NCI-H748 (cell line): ENCODE measurements around the gene TK2.
"Not testable (repeated sequence)": the region's sequence is repeated elsewhere in the genome, so short reads cannot be mapped to it uniquely, and the experiment has no call there.

ENCODE experiments used
- DNase-seq: peaks from one replicate; lab custom pipeline; 2025; ENCODE audit not compliant: unreplicated experiment; lab: John Stamatoyannopoulos, UW

TK2 gene

DNA sequence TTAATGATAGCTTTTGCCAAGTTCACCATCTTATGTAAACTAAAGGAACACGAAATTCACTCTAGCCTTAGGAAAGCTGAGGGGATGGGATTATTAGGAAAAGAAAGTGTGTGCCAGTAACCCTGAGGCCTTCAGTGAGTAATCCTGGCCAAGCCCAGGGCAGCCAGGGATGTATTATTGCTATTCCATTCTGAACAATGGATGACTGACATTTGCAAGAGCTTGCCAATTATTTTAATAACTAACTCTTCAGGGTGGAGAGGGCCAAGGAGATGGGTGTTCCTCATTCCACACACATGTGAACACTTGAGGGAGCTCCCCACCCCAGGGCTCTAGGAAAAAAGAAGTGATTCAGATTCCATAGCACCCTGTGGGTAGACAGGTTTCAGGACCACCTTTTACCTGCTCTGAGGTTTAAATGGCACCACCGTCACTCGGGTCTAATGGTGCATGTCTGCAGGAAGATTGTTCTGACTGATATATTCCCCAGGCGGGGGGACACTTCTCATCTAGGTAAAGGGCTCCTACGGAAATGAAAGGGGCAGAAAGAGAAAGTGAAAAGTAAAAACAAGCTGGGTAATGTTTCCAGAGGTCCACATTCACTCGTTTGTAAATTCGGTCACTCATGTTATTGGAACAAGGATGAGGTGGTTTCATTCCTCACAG lies 41.5 kb downstream of the TK2 start:
- no peak for DNase-seq

- DNase-seq: no peak
Observed at GRCh38 chr16:66507731-66508239, 42.1 kb downstream of the TK2 start.

DNA sequence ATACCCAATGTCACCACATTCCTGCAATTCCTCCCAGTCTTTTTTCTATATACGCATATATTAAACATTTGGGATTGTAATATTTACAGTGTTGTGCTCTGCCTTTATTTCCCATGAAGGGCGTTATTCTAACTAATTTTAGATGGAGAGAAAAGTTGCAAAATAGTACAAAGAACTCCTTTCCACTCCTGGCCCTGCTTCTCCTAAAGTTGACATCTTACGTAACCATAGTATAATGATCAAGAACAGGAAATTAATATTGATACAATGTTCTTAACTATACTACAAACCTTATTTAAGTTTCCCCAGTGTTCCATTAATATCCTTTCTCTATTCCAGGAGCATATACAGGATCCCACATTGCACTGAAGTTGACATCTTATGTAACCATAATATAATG lies 46.3 kb downstream of the TK2 start:
- DNase-seq: no peak

DNA sequence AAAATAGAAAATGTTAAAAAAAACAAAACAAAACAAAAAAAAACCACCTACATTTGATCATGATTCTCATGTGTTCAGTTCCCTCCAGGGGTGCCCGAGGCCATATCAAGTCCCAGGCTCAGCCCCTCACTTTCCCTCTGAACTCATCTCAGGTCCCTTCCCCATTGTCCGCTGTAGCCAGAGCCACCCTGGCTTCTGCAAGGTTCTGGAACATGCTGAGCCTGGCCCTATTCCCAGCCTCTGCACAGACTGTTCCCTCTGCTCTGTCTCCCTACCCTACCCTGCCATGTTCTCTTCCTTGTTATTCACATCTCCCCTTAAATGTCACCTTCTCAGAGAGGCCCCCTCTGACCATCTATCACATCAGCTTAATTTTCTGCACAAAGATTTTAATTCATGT lies 46.9 kb downstream of the TK2 start:
- DNase-seq: no peak

DNA sequence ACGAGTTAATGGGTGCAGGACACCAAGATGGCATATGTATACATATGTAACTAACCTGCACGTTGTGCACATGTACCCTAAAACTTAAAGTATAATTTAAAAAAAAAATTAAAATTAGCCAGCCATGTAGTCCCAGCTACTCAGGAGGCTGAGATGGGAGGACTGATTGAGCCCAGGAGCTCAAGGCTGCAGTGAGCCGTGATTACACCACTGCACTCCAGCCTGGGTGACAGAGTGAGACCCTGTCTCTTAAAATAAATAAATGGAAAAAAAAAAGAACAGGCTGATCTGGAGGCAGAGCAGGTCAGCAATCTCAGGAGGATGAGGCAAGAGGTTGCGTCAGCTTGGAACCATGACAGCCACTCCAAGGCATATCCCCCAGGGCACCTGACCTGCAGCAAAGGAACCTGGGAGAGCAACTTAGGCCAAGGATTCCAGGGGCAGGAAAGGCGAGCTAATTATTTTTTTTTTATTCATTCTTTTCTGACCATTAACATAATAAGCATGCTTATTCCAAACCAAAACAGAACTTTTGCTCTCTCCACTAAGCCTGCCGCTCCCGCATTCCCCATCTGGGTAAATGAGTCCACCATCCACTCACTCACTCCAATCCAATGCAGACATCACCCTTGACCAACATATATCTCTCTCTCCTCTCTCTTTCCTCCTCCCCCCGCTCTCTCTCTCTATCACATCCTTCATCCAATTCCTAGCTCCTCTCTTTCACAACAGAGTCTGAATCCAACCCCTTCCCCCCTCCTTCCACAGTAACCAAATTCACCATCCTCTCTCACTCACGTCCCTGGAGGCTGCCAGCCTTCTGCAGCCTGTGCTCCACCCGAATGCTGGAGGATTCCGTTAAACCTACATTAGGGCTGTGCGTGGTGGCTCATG lies 47.7 kb downstream of the TK2 start:
- no peak for DNase-seq

DNA sequence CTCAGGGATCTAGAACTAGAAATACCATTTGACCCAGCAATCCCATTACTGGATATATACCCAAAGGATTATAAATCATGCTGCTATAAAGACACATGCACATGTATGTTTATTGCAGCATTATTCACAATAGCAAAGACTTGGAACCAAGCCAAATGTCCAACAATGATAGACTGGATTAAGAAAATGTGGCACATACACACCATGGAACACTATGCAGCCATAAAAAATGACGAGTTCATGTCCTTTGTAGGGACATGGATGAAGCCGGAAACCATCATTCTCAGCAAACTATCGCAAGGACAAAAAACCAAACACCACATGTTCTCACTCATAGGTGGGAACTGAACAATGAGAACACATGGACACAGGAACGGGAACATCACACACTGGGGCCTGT lies 48.4 kb downstream of the TK2 start:
- DNase-seq: not testable (repeated sequence)

GRCh38 chr16:66497921-66498320 lies 52.0 kb downstream of the TK2 start:
- not testable (repeated sequence) for DNase-seq

GRCh38 chr16:66496226-66496625 lies 53.7 kb downstream of the TK2 start:
- DNase-seq: not testable (repeated sequence)

DNA sequence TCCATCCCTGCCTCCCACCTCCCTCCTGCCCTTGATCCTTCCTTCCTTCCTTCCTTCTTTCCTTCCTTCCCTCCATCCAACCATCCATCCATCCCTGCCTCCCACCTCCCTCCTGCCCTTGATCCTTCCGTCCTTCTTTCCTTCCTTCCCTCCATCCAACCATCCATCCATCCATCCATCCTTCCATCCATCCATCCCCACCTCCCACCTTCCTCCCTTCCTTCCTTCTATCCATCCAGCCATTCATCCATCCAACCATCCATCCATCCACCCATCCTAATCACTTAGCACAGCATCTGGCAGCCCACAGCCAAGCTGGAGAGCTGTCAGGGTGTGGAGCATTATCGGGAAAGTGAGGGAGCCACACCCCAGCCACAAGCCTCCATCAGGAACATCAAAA lies 54.5 kb downstream of the TK2 start:
- DNase-seq: no peak

DNA sequence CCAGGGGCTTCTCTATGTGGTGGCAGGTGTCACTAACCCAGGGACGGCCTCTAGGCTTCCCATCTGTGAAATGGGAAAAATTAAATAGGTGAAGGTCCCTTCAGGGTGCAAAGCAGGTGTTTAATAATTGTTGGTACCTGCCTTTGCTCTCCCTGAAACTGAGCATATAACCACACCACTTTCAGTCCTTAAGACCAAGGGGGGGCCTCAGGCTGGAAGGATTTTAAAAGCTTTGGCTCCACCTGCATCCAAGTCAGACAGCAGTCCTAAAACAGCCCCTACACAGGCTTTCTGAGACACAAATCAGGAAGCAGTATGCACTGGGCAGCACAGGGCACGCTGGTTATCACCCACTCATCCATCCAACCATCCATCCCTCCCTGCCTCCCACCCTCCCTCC lies 55.0 kb downstream of the TK2 start:
- DNase-seq: no peak

DNA sequence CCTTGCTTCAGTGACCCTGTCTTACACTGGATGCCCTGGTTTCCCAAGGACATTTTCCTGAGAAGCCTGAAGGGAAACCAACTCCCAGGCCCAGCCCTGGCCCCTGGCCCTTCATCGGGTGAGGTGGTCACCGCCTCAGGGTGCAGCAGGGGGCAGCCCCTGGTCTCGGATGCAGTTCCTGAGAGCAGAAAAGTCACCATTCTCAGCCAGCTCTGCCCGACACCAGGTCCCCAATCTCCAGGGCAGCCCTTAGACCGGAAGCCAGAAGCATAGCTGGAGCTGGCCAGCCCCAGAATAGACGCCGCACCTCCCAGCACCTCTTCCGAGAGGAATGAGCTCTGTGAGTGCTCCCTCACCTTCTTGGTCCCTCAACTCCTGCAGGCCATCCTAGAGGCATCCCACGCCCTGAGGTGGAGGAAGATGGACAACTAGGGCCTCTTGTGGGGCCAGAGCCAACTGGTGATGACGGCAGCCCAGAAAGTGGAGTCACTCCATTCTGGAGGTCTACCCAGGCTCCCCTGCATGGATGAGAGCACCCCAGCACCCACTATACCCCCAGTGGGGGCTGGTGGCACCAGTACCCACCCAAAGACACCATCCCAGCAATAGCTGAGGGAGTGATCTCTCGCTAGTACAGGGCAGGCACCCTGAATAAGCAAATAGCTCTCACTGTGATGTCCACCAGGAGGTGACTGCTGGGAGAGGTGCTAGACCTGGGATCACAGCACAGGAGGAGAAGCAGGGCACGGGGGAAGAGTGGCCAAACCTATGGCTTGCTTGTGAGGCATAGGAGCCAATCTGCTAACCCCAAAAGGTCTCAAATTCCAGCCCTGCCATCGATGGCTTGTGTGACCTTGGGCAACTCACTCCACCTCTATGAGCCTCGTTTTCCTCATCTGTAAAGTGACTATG lies 56.2 kb downstream of the TK2 start:
- no peak for DNase-seq

DNA sequence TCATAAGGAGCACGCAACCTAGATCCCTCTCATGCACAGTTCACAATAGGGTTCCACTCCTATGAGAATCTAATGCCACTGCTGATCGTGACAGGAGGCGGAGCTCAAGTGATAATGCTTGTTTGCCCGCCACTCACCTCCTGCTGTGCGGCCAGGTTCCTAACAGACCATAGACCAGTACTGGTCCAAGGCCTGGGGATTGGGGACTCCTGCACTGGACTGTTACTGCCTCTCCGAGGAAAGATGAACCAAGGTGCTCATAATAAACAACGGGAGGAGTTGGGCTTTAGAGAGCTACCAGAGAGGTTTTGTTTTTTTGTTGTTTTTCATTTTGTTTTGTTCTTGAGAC lies 58.2 kb downstream of the TK2 start:
- no peak for DNase-seq

DNA sequence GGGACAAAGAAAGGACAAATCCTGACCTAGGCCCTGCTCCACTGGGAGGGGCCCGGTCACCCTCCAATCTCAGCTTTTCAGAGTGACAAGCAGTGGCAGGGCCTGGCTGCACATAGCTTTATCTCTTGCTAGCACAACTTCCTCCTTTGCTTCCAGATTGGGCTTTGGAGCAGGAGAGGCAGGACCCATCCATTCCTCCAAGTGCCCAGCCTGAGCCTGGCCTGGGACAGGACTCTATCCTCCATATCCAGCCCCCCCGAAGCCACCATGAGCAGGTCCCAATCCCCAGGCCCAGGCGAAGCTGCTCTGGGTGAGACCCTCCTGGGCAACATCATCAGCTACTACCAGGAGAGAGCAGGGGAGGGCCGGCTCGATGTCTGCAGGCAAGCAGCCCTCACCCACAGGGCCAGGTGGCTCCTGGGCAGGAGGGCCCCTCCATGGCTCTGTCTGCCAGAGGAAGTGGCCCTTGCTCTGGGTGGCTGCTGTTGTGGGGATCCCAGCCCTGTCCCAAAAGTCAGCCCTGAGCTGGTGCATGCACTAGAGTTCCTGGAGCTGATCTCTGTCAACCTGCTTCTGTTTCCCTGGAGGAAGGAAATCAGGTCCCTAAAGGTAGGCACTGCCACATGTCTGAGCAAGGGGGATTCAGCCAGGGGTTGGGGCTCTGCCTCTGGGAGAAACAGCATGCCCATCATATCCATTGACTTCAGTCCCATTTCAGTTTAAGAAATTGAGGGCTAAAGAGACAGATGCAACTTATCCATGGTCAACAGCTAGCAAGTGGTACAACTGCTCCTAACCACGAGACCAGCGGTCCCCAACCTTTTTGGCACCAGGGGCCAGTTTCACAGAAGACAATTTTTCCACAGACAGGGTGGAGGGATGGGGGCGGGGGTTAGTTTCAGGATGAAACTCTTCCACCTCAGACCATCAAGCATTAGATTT lies 58.9 kb downstream of the TK2 start:
- DNase-seq: no peak

DNA sequence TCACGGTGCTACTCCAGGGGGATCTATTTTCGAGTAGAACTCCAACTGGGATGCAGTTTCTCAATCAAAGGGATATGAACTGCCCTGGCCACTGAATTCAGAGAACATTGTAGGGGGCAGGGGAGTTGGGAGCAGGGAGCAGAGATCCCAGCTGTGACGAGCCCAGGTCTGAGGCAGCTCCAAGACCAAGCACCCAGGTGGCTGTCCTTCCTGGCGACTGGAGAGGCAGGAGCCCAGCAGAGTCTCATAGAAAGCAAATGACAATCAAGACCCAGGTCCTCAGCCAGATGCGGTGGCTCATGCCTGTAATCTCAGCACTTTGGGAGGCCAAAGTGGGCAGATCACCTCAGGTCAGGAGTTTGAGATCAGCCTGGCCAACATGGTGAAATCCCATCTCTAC lies 60.1 kb downstream of the TK2 start:
- DNase-seq: no peak

DNA sequence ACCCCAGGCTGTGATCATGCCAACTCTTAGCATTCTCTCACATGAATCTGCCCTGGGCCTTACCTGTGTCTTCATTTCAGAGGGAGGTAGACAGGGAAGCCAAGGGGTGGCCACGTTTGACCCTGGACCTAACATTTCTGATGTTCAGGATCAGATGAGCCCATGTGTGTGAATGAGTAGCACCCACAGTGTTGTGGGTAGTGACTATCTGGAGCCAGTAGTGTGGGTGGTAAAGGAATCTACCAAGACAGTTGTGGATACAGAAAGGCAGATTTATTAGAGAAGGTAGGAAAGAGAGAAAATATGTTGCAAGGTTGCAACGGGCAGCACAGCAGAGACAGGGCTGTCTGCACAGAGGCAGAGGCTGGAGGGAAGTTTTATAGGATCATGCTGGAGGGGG lies 60.5 kb downstream of the TK2 start:
- DNase-seq: no peak

GRCh38 chr16:66488505-66488904 lies 61.4 kb downstream of the TK2 start:
- no peak for DNase-seq

DNA sequence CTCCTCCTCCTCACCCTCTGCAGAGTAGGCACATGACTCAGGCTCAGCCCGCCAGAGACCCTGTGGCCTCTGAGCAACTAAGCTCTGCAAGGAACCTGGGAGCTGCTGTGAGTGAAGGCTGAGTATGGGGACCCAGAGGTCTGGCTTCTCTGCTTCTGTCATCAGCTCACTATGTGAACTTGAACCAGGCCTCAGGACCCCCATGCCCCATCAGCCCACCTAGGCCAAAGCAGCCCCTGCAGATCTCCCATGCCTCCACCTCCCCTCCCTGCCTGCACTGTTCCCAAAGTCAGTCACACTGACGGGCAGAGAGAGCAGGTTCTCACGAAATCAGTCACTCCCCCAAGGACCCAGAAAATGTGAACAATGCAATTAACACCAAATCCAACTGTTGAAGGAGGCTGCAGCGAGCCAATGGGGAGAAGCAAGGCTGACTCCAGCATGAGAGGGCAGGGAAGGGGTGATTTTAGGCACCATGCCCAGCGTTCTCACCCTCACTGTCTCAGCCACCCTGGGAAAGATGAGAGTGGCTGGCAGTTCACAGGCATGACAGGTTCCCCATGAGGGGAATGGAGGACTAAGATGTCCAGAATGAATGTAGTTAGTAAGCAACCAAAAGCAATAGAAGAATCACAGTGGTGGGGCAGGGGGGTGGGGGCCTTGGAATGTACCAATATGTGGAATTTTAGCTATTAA lies 62.2 kb downstream of the TK2 start:
- no peak for DNase-seq

DNA sequence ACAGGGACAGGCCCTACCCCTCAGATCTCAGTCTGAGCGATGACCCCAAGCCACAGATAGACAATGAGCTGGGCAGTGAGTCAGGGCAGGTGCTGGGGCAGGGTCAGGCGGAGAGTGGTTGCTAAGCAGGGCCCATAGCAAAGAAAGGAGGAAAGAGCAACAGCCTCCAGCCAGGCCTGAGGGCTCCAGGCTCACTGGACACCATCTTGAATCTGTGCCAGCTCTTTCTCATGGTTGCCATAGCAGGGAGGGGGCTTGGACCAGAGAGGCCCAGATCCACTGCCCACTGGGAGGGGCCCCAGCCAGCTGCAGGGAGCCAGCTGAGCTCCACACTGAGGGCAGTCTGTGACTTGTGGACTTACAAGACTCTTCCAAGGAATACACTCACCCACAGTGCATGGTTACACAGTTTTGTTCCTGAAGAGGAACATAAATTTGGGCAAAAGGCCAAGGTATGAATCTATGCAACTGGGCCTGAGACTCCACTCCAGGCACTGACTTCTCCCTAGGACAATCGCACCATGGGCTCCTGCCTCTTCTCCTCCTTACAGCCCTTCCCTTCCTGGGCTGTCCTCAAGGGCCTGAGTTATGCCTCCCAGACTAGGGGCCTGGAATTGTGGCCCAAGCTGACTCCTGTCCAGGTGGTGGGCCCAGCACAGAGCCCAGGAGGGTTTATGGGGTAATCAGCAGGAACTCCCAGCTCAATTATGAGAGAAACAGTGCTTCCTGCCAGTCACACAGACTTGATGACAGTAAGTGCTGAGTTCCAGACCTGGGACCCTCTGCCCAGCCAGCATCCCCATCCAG lies 62.9 kb downstream of the TK2 start:
- no peak for DNase-seq

DNA sequence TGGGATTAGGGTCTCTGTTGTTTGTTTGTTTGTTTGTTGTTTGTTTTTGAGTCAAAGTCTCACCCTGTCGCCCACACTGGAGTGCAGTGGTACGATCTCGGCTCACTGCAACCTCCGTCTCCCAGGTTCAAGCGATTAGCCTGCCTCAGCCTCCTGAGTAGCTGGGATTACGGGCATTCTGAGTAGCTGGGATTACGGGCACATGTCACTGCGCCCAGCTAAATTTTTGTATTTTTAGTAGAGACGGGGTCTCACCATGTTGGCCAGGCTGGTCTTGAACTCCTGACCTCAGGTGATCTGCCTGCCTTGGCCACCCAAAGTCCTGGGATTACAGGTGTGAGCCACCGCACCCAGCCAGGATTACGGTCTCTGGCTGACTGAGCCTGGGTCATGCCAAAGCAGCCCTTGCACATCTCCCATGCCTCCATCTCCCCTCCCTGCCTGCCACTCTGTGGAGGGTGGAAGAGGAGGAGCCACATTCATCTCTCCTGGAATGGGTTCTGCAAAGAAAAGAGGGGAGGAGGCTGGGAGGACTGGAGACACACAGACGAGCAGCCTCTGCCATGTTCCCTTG lies 63.6 kb downstream of the TK2 start:
- DNase-seq: no peak
